Measurements from ENCODE around the gene ABCB10. TPM values are rescaled to one million over a fixed set of nuclear protein-coding genes. Genes with fewer than 3 reads are reported as not detected.

The ABCB10 gene
- total RNA-seq, 2 experiments from 2014 or later: 30.7 to 32.1 TPM

DNA sequence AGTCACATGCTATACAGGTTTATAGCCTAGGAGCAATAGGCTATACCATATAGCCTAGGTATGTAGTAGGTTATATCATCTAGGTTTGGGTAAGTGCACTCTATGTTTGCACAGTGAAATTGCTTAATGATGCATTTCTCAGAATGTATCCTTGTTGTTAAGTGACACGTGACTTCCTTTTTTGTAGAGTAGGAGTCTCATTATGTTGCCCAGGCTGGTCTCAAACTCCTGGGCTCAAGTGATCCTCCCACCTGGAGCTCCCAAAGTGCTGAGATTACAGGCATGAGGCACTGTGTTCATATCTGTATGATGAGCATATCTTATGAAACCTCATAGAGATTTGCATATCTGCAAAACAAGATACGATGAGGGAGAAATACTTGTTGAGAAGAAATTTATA, 13.8 kb upstream of the ABCB10 start:
- TF ChIP-seq, protein P1, sequence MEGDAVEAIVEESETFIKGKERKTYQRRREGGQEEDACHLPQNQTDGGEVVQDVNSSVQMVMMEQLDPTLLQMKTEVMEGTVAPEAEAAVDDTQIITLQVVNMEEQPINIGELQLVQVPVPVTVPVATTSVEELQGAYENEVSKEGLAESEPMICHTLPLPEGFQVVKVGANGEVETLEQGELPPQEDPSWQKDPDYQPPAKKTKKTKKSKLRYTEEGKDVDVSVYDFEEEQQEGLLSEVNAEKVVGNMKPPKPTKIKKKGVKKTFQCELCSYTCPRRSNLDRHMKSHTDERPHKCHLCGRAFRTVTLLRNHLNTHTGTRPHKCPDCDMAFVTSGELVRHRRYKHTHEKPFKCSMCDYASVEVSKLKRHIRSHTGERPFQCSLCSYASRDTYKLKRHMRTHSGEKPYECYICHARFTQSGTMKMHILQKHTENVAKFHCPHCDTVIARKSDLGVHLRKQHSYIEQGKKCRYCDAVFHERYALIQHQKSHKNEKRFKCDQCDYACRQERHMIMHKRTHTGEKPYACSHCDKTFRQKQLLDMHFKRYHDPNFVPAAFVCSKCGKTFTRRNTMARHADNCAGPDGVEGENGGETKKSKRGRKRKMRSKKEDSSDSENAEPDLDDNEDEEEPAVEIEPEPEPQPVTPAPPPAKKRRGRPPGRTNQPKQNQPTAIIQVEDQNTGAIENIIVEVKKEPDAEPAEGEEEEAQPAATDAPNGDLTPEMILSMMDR (IDR thresholded peaks at IDR 0.05): no peak
- H3K27ac Mint-ChIP-seq: no peak overlapping the region
- no peaks in the 10 kb centered on the region for H3K9me3 Mint-ChIP-seq
- ChIA-PET CTCF (no interaction called here), POLR2A (no interaction called here)
- ATAC-seq (no peak), DNase-seq (no peak)
- intact Hi-C loops (cut with micrococcal nuclease): no loop called here
- H3K36me3 Mint-ChIP-seq (ENCODE audit: low read depth): no peaks in the 10 kb centered on the region
- H3K27me3 Mint-ChIP-seq: no peaks in the 10 kb centered on the region
- no peaks in the 10 kb centered on the region for H3K4me1 Mint-ChIP-seq (ENCODE audit: low read depth)
- no peak overlapping the region for H3K4me3 Mint-ChIP-seq

DNA sequence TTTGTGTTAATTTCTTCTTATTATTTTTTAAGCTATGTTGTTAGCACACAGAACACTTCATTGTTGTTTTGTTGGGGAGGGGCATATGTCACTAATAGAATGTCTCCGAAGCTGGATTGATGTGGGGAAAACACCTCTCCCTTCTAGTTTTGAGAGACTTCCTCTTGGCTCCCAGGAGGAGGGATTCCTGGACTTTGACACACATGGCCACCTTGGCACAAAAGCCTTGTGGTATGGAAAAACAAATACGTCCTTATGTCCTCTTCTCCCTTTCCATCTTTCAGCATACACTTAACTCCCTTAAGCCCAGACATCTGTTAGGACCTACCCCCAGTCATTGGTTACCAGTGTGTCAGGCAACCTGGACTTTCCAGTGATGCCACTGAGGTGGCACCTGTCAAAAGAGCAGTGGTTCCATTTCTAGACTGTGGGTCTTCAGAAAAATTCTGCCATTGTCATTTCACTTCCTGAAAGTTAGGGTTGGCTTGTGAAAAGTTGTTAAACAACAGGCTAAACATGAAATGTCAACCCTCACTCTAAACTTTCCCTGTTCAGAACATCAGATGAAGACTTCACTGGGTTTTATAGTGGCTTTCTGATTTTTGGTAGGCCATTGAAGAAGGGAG, 12.5 kb upstream of the ABCB10 start:
- intact Hi-C loops (cut with micrococcal nuclease): no loop called here
- Mint-ChIP-seq H3K36me3 (ENCODE audit: low read depth) (no peaks in the 10 kb centered on the region), H3K27ac (no peak overlapping the region), H3K4me3 (no peak overlapping the region), H3K27me3 (no peaks in the 10 kb centered on the region), H3K9me3 (no peaks in the 10 kb centered on the region), H3K4me1 (ENCODE audit: low read depth) (no peaks in the 10 kb centered on the region)
- POLR2A ChIA-PET: no interaction called here
- TF ChIP-seq, protein P1 (IDR thresholded peaks at IDR 0.05): no peak
- ATAC-seq (no peak), DNase-seq (no peak)
- CTCF ChIA-PET: no interaction called here

DNA sequence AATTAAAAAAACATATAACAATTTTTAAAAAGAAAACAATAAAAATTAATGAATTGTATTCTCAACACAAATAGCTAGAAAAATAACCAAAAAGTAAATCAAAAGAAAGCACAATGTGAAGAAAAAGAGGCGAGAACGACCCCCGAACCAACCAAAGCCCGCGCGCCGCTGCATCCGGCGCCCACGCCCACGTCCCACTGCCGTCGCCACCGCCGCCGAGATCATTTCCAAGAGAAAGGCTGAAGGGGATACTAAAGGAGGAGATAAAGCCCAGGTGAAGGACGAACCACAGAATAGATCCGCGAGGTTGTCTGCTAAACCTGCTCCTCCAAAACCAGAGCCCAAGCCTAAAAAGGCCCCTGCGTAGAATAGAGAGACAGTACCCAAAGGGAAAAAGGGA, 11.8 kb upstream of the ABCB10 start:
- no peak overlapping the region for H3K27ac Mint-ChIP-seq
- H3K4me3 Mint-ChIP-seq: no peak overlapping the region
- no peaks in the 10 kb centered on the region for H3K9me3 Mint-ChIP-seq
- no peaks in the 10 kb centered on the region for H3K36me3 Mint-ChIP-seq (ENCODE audit: low read depth)
- POLR2A ChIA-PET: no interaction called here
- intact Hi-C loops (cut with micrococcal nuclease): no loop called here
- DNase-seq: no peak
- CTCF ChIA-PET: no interaction called here
- TF ChIP-seq, protein P1 (IDR thresholded peaks at IDR 0.05): no peak
- ATAC-seq: no peak
- no peaks in the 10 kb centered on the region for H3K4me1 Mint-ChIP-seq (ENCODE audit: low read depth)
- no peaks in the 10 kb centered on the region for H3K27me3 Mint-ChIP-seq

DNA sequence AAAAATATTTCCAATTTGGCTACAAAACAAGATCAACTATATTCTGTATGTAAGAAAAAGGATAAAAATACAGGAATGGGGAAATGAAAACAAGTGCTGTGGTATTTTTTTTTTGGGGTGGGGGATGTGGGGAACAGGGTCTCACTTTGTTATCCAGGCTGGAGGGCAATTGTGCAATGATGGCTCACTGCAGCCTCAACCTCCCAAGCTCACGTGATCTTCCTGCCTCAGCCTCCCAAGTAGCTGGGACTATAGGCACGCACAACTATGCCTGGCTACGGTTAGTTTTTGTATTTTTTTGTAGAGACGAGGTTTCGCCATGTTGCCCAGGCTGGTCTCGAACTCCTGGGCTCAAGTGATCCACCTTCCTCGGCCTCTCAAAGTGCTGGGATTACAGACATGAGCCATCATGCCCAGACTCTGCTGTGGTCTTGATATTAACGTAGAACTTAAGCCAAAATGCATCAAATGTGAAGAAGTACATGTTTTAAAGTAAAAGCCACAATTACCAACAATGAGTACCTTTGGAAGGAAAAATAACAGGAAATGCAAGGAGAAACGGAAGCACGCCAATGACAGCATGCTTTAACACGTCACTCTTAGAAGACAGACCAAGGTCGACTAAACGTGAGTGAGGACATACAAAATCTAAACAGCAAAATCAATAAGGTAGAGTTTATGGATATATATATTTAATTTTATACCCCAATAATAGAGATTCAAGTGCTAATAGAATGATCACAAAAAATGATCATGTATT, 8.8 kb upstream of the ABCB10 start:
- Mint-ChIP-seq H3K9me3 (no peaks in the 10 kb centered on the region), H3K4me1 (ENCODE audit: low read depth) (no peaks in the 10 kb centered on the region), H3K27ac (no peak overlapping the region), H3K36me3 (ENCODE audit: low read depth) (no peaks in the 10 kb centered on the region), H3K4me3 (no peak overlapping the region), H3K27me3 (no peaks in the 10 kb centered on the region)
- ChIA-PET POLR2A (no interaction called here), CTCF (no interaction called here)
- DNase-seq (no peak), ATAC-seq (no peak)
- TF ChIP-seq, protein P1 (IDR thresholded peaks at IDR 0.05): no peak
- intact Hi-C loops (cut with micrococcal nuclease): no loop called here

DNA sequence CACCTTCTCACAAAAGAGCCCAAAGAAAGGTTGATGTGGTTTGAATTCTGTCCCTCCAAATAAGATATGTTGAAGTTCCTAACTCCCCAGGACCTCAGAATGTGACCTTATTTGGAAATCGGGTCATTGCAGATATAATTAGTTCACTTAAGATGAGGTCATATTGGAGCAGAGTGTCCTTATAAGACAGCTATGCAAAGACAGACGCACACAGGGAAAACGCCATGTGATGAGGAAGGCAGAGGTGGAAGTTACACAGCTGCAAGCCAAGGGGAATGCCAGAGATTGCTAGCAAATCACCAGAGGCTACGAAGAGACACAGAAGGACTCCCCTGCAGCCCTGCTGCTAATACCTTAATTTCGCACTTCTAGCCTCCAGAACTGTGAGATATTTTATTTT, 5.2 kb upstream of the ABCB10 start:
- intact Hi-C loops (cut with micrococcal nuclease): no loop called here
- Mint-ChIP-seq H3K36me3 (ENCODE audit: low read depth) (no peaks in the 10 kb centered on the region), H3K4me1 (ENCODE audit: low read depth) (peaks cover 6% of the 10 kb centered on the region), H3K27me3 (no peaks in the 10 kb centered on the region), H3K4me3 (no peak overlapping the region), H3K9me3 (no peaks in the 10 kb centered on the region), H3K27ac (no peak overlapping the region)
- ATAC-seq (no peak), DNase-seq (no peak)
- TF ChIP-seq, protein P1 (IDR thresholded peaks at IDR 0.05): no peak
- ChIA-PET POLR2A (no interaction called here), CTCF (interaction anchor here (0.7 to 1.7 kb wide), 3 partner anchors 60 to 286 kb away, joined by 3 read pairs; no protein-coding TSS in a partner anchor)

All from activated CD8-positive, alpha-beta T cell treated with anti-CD3 and anti-CD28 coated beads for 36 hours (primary cell).